ENCODE data around the gene CLEC16A. TPM values are rescaled to one million over a fixed set of nuclear protein-coding genes. Genes with fewer than 3 reads are reported as not detected.

The CLEC16A gene
- total RNA-seq, 4 donors from 2014 or later = 20.2 to 28.8 (median 22.8) TPM

DNA sequence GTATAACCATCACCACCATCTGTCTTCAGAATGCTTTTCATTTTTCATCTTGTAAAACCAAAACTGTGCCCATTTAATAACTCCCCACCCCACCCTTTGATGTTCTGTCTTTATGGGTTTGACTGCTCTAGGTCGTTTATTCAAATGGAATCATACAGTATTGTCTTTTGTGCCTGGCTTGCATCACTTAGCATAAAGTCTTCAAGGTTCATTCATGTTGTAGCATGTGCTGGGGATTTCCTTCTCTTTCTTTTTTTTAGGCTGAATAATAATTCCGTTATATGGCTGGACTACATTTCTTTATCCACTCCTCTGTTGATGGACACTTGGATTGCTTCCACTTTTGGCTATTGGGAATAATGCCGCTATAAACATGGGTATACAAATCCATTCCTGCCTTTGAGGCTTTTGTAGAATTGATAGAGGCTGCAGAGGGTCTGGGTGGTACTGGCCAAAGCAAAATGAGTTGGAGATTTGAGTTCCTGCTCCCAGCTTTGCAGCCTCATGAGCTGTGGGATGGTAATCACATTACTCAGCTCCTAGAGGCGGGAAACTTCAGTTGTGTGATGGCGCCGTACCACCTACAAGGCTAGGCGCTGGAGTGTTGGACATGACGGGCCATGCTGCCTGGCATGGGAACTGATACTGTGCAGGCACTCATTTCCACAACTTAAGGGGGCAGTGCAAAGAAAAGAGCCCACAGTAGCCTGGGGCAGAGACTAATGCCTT, 64.8 kb downstream of the CLEC16A start:
- TF ChIP-seq, protein P1, sequence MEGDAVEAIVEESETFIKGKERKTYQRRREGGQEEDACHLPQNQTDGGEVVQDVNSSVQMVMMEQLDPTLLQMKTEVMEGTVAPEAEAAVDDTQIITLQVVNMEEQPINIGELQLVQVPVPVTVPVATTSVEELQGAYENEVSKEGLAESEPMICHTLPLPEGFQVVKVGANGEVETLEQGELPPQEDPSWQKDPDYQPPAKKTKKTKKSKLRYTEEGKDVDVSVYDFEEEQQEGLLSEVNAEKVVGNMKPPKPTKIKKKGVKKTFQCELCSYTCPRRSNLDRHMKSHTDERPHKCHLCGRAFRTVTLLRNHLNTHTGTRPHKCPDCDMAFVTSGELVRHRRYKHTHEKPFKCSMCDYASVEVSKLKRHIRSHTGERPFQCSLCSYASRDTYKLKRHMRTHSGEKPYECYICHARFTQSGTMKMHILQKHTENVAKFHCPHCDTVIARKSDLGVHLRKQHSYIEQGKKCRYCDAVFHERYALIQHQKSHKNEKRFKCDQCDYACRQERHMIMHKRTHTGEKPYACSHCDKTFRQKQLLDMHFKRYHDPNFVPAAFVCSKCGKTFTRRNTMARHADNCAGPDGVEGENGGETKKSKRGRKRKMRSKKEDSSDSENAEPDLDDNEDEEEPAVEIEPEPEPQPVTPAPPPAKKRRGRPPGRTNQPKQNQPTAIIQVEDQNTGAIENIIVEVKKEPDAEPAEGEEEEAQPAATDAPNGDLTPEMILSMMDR (IDR thresholded peaks at IDR 0.05; ENCODE audit: low read depth) = no peak

DNA sequence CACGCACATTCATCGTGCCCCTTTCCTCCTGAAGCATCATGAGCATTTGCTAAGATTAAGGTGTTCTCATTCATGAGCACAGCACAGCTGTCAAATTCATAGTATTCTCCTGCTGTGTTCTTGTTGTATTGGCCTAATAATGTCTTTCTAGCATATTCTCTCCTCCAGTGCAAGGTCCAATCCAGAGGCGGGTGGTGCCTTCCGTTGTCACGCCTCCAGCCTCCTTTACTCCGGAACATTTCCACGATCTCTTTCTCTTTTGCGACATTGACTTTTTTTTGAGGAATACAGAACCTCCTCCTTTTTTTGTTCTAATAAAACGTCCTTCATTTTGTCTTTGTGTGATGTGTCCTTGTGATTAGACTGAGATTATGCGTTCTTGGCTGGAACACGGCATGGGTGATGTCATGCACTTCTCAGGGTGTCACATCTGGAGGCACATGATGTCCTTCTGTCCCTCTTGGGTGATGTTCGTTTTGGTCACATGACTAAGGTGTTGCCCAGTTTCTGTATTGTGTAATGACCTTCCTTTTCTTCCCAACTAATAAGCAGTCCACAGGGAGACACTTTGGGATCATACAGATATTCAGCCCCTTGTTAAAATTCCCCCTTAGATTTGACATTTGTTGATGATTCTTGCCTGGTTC, 66.3 kb downstream of the CLEC16A start:
- TF ChIP-seq, protein P1 (IDR thresholded peaks at IDR 0.05; ENCODE audit: low read depth) = no peak

DNA sequence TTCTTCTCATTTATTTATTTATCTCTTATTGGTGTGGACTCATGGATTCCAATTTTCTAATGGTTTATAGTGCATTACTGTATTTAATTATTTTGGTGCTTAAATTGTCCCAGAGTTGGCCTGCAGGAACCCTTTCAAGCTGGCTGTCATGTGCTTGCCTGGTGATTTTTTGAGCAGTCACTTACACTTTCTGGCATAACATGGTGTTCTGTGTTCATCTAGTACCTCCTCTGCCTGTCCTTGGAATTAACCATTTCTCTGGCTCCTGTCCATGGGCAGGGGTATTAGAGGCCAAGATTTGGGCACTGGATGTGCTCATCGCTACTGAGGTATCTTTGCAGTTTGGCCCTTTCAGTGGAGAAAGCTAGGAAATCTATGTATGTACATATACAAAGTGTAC, 67.0 kb downstream of the CLEC16A start:
- TF ChIP-seq, protein P1 (IDR thresholded peaks at IDR 0.05; ENCODE audit: low read depth) = no peak

DNA sequence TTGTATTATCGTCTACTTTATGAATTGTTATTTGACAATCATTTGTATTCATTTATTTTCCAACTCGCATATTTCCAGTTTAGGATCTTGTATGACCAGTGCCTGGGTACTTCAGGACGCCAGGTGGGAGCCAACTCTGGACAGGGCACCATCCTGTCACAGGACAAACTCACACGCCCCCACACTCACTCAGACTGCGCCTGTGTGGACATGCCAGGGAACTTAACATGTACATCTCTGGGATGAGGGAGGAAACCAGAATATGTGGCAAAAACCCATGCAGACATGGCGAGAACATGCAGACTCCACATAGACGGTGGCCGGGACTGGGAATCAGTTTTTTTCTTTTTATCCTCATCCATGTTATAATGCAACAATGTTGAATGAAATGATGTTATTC, 68.5 kb downstream of the CLEC16A start:
- TF ChIP-seq, protein P1 (IDR thresholded peaks at IDR 0.05; ENCODE audit: low read depth) = no peak

DNA sequence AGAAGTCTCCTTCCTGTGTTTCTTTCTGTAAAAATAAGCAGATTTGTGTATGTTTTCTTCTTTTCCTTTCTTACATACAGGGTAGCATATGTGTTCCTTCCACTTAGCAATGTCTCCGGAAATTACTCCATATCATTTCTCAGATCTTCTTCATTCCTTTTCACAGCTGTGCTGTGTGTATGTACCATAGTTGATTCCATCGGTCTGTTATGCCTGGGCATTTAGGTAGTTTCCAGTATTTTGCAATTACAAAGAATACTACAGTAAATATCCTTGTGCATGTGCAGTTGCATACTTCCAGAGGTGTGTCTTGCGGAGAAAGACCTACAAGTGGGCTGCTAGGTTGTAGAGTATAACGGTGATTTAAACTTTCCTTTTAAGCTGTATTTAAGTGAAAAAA, 69.8 kb downstream of the CLEC16A start:
- TF ChIP-seq, protein P1 (IDR thresholded peaks at IDR 0.05; ENCODE audit: low read depth) = no peak

DNA sequence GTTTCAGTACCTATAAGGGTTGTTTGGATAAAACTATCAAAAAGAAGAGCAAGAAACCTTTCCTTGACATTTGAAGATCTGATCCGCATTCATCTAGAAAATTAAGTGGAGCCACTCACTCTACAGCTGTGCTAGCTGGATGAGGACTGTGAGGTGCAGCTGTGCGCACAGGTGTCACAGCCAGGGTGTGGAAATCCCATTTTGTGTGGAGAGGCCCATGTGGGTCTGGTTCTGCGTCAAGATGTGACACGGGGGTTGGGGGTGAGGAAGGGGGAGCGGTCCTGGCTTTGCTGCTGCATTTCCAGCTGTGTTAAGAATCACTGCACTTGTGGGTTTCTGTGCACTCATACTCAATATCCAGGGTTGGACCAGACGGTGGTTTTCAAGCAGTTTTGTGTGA, 70.7 kb downstream of the CLEC16A start:
- TF ChIP-seq, protein P1 (IDR thresholded peaks at IDR 0.05; ENCODE audit: low read depth) = no peak

DNA sequence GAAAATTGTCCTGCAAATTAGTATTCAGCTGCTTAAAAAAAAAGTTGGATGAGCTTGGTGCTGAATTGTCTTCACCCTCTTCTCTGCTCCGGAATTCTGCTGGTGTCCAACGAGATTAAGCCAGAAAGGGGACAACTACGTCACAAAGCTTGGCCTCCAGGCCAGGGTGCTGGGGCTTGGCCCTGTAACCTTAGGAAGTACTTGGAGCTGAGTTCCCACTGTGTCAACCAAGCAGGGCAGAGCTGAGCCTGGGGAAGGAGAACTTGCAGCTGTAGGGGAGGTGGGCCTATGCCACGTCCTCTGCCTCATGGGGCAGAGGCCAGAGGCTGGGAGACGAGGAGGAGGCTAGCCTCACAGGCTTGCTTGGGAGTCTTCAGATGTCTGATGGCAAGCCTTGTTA, 71.2 kb downstream of the CLEC16A start:
- TF ChIP-seq, protein P1 (IDR thresholded peaks at IDR 0.05; ENCODE audit: low read depth) = no peak
